GM18858 (cell line): ENCODE data around the gene TIMM44.
"Not testable (repeated sequence)": the region's sequence is repeated elsewhere in the genome, so short reads cannot be mapped to it uniquely, and the experiment has no call there.

Source experiments
- ATAC-seq: cut with Tn5 transposase; IDR thresholded peaks from one replicate; pipeline ENCODE4 v1.9.1; 2021; ENCODE audit not compliant: unreplicated experiment

Gene TIMM44

GRCh38 chr19:7977021-7977722 is 33.7 kb upstream of the TIMM44 start:
- no peak for ATAC-seq

- no peak for ATAC-seq
Observed at GRCh38 chr19:7976461-7976860, 33.0 kb upstream of the TIMM44 start.

- no peak for ATAC-seq
Observed at GRCh38 chr19:7975037-7975436, 31.6 kb upstream of the TIMM44 start.

- ATAC-seq: no peak
Observed at GRCh38 chr19:7973883-7974282, 30.4 kb upstream of the TIMM44 start.

GRCh38 chr19:7971553-7972520 is 28.4 kb upstream of the TIMM44 start:
- ATAC-seq: no peak

GRCh38 chr19:7970716-7971448 is 27.4 kb upstream of the TIMM44 start:
- no peak for ATAC-seq

- no peak for ATAC-seq
Observed at GRCh38 chr19:7969555-7969939, 26.1 kb upstream of the TIMM44 start.

- no peak for ATAC-seq
Observed at GRCh38 chr19:7968796-7969554, 25.5 kb upstream of the TIMM44 start.

- ATAC-seq: no peak
Observed at GRCh38 chr19:7968008-7968795, 24.7 kb upstream of the TIMM44 start.

- no peak for ATAC-seq
Observed at GRCh38 chr19:7965921-7966665, 22.6 kb upstream of the TIMM44 start.

GRCh38 chr19:7965259-7965841 is 21.9 kb upstream of the TIMM44 start:
- no peak for ATAC-seq

- ATAC-seq: no peak
Observed at GRCh38 chr19:7963566-7963965, 20.1 kb upstream of the TIMM44 start.

- no peak for ATAC-seq
Observed at GRCh38 chr19:7962644-7963268, 19.3 kb upstream of the TIMM44 start.

GRCh38 chr19:7961920-7962626 is 18.6 kb upstream of the TIMM44 start:
- no peak for ATAC-seq

GRCh38 chr19:7961082-7961481 is 17.6 kb upstream of the TIMM44 start:
- not testable (repeated sequence) for ATAC-seq

GRCh38 chr19:7959211-7959610 is 15.7 kb upstream of the TIMM44 start:
- ATAC-seq: no peak

GRCh38 chr19:7955696-7956095 is 12.2 kb upstream of the TIMM44 start:
- ATAC-seq: no peak

GRCh38 chr19:7953576-7953975 is 10.1 kb upstream of the TIMM44 start:
- ATAC-seq: no peak
